NCI-H82 (cell line): ENCODE data around the gene CIT.

ENCODE experiments used
- DNase-seq: peaks from one replicate; lab custom pipeline; 2025; lab: John Stamatoyannopoulos, UW

Gene CIT

DNA sequence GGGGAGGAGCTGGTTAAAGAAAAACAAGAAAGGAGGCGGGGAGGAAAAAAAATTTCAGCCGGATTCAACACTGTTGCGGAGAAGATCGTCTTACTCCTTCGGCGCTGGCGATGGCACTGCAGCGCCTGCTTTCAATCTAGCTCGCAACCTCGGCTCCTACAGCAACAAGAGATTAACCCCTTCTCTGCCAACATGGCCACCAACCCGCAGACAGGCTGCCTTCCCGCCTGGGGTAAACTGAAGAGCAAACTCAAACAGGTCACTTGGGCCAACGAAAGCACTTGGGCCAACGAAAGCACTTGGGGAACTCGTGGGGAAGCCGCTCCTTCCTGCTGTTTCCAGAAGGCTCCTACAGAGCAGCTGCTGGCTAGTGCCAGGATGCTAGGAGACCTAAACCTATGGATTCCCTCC, 73.7 kb downstream of the CIT start:
- DNase-seq = no peak

- DNase-seq = no peak
Measured at GRCh38 chr12:119802472-119802871, 74.6 kb downstream of the CIT start.

DNA sequence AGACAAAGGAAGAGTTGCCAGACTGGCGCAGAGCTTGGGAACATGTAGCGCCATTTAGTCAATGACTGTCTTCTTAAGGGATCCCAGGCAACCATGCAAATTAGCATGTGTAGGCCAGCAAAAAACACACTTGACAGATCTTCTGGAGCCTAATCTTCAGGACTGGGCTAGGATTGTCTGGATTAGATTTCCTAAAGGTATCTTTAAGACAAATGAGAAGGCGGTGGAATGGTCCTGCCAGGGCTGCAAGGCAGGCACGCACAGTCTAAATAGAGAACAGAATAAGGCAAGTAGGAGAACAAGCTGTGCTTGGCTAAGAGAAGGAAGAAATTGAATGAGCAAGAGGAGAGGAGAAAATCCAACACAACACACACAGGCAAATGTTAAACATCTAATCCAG, 80.0 kb downstream of the CIT start:
- no peak for DNase-seq

- DNase-seq = no peak
Measured at GRCh38 chr12:119796292-119796691, 80.8 kb downstream of the CIT start.

- no peak for DNase-seq
Measured at GRCh38 chr12:119791453-119791852, 85.7 kb downstream of the CIT start.

DNA sequence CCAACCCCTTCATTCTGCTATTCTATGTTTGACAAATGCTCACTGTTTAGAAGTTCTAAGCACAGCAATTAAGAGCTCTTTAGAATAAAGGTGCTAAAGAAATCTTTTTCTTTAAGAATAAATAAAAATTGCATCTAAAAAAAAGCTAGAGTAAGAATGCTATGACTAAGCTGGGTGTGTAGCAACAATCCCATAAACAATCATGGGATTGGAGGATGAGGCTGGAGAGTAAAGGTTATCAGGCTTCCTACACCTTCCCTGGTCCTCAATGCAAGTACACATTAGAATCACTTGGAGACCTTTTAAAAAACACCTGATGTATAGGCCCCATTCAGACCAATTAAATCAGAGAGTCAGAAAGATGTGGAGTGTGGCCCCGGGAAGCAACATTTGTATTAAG, 88.3 kb downstream of the CIT start:
- DNase-seq = peak; percentile 15

DNA sequence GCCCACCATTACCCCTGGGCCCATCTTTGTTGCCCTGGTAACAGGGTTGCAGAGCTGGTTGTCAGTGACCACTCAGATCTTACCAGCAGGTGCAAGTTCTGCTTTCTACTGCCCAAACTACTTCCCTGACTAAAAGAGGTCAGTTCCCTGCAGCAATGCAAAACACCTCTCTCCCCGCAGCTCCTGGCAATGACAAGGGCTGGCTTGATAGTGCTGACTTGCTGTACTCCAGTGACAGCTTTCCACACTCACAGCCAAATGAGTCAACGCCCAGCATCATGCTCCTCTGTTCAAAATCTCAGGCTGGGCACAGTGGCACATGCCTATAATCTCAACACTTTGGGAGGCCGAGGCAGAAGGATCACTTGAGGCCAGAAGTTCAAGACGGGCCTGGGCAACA, 90.6 kb downstream of the CIT start:
- no peak for DNase-seq

- DNase-seq = no peak
Measured at GRCh38 chr12:119784673-119785072, 92.4 kb downstream of the CIT start.

DNA sequence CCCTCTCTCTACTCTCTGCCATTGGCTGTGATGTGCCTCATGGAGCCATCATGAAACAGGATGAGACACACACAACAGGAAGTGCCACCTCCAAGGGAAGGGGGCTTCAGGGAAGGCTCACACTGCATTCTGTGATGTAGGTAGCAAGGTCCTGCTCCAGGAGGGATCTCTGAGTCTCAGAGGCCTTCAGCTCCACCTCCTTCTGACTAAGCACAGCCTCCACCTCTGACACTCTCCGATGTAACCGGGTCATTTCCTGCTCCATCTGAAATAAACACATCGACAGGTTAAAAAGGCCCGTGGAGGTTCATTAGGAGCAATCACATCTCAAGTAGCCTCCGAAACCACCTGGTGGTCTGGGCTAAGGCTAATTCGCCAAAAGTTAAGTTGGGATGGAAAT, 93.3 kb downstream of the CIT start:
- no peak for DNase-seq

- DNase-seq = no peak
Measured at GRCh38 chr12:119781804-119782203, 95.3 kb downstream of the CIT start.

- DNase-seq = peak; percentile 45
Measured at GRCh38 chr12:119780786-119781434, 96.2 kb downstream of the CIT start.

GRCh38 chr12:119775246-119775895, 101.7 kb downstream of the CIT start:
- no peak for DNase-seq

- no peak for DNase-seq
Measured at GRCh38 chr12:119772431-119772830, 104.7 kb downstream of the CIT start.

DNA sequence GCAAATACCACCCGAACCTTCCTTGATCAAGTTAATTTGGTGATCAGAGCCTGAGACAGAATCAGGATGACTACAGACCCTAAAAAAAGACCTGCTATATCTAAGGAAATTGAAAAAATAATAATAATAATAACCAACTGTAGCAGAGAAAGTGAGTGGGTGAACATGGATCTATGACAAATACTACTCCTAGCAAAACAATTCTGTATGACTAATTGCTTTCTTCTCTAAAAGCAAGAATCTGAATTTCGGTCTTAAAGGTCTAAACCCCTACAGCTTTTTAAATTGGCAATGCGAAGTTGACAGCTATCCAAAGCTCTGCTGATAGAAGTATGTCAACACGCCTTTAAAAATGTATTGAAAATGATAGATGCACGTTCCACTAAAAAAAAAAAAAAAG, 107.0 kb downstream of the CIT start:
- DNase-seq = no peak

DNA sequence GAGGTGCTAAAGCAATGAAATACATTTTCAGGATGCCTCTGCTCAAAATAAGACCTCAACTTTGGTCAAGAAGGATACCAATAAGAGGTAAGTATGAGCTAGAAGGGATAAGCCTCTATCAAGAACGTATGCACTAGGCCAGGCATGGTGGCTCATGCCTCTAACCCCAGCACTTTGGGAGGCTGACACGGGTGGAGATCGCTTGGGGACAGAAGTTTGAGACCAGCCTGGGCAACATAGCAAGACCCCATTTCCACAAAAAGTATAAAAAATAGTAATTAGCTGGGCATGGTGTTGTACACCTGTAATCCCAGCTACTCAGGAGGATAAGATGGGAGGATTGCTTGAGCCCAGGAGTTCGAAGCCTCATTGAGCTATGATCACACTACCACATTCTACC, 114.5 kb downstream of the CIT start:
- DNase-seq = no peak

DNA sequence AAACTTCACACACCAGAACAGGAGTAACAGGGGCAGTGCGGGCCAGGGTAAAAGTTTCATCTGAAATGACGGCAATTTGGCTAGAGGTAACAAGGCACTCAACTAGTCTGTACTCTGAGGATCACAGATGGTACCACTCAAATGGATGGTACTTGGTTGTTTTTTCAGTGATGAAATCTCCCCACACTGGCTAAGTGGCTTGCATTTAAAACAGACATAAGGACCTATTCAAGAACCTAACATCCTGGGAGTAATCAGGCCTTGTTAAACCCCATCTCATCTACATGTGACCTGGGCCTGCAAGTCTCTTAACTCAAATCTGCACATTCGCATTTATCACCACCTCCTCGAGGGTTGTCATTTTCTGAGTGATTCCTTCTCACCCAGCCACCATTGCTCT, 118.4 kb downstream of the CIT start:
- DNase-seq = no peak

- DNase-seq = no peak
Measured at GRCh38 chr12:119758234-119758633, 118.9 kb downstream of the CIT start.

GRCh38 chr12:119751961-119752360, 125.2 kb downstream of the CIT start:
- DNase-seq = no peak

DNA sequence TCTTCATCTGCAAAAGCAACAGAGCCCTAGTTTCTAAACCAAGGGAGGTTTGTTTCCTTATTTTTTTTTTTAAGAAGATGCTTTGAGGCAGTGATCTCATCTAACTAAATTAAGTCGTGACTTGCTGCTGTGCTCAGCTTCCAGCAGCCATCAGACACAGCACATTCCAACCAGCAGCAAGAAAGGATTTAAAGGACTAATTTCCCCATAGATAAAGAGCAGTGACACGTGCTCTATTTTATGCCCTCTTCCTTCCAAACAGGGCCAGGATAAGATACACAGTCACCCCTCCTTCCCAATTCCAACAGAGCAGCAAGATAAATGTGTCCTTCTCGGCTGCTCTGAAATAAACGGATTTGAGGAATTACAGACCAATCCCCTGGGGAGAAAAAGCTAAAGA, 127.5 kb downstream of the CIT start:
- peak; percentile 75 for DNase-seq

DNA sequence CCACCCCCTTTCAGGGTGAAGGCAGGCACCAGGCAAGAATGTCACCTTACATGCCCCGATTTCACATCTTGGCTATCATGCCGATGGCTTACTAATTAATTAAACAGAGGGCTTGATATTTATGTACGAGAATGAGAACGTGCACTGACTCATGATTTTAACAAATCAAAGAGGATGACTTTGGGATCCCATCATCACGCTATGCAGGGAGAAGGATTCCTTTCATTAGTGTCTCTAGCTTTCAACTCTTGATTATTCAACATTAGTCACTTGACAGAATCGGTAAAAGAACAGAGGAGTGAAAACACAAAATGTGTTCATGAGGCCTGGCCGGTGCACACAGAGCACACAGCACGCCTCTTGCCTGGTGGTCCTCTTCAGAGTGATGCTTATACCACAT, 128.6 kb downstream of the CIT start:
- no peak for DNase-seq

DNA sequence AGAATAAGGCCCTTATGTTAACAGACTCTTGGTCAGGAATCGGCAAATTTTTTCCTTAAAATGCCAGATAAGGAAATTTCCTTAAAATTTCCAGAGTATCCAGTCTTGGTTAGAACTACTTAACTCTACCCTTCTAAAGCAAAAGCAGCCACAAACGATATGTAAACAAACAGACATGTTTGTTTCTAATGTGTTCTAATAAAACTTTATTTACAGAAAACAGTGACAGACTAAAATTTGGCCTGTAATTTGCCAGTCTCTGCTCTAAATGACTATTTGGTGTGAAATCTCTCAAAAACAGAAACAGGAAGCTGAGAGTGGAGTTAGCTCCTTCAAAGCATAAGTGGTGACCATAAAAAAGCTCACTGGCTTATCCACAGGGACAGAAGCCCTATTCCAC, 131.0 kb downstream of the CIT start:
- no peak for DNase-seq

GRCh38 chr12:119744900-119745606, 132.1 kb downstream of the CIT start:
- DNase-seq = no peak

DNA sequence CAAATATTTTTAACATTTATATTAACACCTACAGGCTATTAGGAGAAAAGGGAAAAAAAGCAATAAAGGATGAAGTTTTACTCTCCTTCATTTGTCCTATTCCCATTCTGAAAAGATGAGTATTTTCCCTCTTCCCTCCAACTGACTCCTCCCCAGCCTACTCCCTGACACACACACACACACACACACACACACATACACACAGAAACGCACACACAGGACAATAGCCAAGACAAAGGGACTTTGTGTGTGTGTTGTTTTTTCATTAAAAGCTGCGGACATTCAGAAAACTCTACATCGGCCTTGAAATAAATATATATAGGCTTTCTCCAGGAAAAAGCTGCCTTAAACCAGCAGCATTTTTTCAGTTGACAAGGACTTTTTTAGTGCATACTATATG, 134.4 kb downstream of the CIT start:
- DNase-seq = no peak

- no peak for DNase-seq
Measured at GRCh38 chr12:119740830-119741229, 136.3 kb downstream of the CIT start.
